Activated CD4-positive, CD25-positive, alpha-beta regulatory T cell (primary cell): ENCODE data around the gene S100A5.

Experiments used
- DNase-seq, 4 experiments: peaks; one replicate each; lab custom pipeline; 2025; lab: John Stamatoyannopoulos, UW

S100A5 gene

DNA sequence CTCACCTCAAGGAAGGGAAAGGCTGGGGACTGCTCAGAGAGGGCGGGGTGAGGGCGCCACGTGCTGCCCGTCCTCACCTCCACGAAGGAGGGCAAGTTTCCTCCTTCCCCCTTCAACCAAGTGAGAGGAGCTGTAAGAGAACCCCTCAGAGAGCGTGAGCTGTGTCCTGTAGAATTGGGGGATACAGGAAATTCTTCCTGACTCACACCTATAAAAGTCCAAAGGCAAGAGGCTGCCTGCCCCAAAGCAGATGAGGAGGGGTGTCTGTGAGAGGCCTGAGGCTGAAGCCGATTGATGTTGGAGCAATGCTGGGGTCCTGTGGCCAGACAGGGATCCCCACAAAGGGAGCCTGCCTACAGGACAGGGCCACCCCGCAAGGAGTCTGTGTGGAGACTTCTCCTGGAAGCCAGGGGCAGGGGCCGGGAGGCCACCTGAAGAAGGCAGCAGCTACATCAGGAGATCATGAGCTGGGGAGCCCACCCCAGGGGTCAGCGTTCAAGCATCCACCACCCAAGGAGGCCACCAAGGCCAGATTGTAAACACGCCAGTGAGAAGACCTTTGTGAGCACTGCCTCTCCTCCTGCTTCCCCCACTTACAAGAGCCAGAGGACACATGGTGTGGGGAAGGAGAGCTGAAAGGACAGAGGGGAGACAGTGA, 32.7 kb downstream of the S100A5 start:
- DNase-seq, result no peak

DNA sequence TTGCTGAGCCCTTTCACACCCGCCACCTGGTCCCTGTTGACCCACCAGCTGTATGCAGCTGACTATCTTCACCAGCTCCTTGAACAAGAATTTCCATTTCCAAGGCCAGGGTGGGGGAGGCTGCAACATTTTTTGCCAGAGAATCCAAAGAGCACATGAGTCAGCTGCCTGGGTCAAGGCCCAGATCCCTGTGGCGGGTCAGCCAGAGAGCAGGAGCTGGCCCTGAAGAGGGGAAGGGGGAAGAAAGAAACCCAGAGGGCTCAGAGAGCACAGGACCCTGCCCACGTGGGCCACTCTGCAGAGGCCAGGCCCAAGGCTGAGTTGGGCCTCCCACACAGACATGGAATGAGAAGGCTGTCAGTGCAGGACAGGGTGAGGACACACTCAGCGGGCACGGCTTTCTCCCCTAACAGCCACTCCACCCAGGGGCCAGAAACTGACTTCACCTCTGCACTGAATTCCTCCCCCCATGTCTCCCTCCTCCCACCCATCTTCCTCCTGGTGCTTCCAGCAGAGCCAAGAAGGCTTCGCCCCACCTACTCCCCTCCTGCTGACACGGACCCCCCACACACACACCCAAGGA, 33.8 kb downstream of the S100A5 start:
- DNase-seq, result no peak

DNA sequence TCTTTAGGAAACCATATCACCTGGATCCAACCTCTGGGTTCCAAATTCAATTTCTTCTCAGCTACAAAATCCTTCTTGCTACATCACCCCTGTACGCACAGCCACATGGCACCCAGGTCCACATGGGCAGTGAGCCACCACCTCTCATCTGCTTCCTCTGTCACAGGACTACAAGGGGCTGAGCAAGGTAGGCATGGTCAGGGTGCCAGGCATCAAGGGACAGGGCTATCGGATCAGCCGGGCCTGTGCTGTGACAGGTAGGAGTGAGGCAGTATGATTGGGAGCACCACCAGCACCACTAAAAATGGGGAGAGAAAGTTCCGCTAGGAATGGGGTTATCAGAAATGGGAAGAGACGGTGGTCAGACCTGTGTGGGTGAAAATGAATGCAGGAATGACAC, 34.3 kb downstream of the S100A5 start:
- DNase-seq, result no peak

DNA sequence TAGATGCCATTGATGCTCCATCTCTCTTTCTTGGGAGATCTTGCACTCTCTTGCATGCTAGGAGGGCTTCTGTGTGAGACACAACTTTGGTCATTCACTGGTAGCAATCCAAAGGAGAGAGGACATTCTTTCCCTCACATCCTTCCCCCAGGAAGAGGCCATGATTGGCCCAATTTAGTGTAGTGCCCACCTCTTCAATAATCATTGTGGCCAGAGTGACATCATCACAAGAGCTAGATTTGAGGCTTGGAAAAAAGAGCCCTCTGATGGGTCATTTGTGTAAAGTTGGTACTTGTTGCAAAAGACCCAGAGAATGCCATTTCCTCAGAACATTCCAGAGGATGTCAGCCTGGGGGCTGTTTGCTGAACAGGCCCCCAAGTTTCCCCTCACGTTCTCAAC, 35.2 kb downstream of the S100A5 start:
- no peak for DNase-seq

DNA sequence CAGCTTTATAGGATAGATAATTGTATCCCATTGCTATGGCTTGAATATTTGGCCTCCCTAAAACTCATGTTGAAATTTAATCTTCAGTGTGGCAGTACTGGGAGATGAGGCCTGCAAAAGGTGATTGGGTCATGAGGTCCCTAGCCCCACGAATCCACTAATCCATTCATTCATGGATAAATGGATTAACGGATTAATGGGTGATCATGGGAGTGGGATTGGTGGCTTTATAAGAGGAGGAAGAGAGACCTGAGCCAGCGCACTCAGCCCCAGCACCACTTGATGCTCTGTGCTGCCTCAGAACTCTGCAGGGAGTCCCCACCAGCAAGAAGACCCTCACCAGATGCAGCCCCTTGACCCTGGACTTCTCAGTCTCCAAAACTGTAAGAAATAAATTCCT, 37.0 kb downstream of the S100A5 start:
- DNase-seq, result no peak

DNA sequence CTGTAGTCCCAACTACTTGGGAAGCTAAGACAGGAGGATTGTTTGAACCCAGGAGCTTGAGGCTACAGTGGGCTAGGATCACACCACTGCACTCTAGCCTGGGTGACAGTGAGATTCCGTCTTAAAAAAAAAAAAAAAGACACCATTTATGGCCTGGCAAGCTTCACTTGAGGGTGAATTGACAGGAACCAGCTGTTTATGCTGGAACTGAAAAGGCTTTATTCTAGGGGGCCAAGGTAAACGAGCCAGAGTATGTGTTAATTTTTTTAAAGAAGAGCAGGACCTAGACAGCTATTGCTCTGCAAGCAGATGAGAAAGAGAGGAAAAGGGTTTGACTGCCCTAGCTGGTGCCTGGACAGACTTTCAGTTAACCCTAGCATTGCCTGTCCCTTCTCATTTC, 42.0 kb downstream of the S100A5 start:
- no peak for DNase-seq

GRCh38 chr1:153495536-153495935, 45.2 kb downstream of the S100A5 start:
- DNase-seq, result no peak

DNA sequence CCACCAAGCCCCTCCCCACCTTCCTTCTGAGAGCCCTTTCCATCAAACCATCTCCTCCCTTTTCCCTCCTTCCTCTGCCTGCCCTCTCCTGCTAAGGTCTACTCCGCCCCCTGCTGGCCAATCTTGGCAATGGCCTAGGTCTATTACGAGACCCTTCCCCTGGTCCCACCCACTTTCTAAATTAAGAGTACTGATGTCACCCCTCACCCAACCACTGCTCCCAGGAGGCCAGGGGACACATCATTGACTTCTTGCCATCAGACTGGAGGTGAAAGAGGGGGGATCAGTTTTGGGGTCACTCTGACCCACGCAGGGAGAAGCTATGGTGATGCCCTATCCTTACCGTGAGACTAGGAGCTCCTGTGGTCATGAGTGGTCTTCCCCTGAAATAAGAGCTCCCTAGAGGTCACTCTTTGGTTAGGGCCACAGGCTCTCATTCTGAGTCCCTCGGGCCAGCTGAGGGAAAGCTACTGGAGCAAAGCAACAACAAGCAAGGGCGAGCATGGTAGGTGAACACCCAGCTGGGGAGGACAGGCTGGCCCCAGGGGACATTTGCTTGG, 45.7 kb downstream of the S100A5 start:
- DNase-seq, result peak; percentile 42 to 78 (median 61)

GRCh38 chr1:153493343-153493960, 47.3 kb downstream of the S100A5 start:
- no peak for DNase-seq

DNA sequence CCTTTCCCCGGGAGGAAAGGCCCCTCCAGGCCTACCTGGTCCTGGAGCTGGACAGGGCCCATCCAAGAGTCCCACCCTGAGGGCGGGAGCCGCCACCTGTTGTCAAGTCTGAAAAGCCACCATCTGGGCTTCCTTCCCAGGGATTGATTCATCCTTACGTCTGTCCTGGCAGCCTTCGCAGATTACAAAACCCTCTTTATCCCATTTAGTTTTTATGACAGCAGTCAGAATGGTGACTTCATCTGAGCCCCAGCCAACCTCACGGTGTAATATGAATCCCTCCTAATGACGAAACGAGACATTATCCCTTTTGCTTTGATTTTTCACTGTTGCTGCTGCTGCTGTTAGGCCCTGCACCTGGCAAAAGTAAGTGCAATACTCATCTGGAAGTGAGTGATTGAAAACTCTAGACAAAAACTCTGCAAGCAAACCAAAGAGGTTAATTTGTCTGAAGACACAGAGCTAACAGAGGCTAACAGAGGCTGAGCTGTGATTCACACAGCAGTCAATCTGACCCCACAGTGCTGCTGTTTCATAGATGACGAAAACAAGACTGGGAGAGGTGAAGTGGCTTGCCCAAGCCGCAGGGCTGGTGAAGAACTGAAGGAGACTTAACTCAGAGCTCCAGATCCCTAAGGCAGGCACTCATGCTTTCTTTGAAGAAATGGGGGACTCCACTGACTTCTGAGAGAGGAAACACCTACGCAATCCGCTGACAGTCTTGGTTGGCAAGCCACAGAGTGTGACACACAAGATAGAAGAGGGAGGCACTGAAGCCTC, 50.3 kb downstream of the S100A5 start:
- no peak for DNase-seq

- DNase-seq, result no peak
These were observed 52.0 kb downstream of the S100A5 start for GRCh38 chr1:153488731-153489130.

GRCh38 chr1:153487707-153488106, 53.0 kb downstream of the S100A5 start:
- DNase-seq, result no peak
